HL-60 (cell line): ENCODE data around the gene STYX.

Source experiments
- CTCF ChIP-seq: IDR thresholded peaks from one replicate; pipeline ENCODE4 v1.5.1; 2011; ENCODE audit warnings: low read length, control low read depth, inconsistent platforms; ENCODE audit not compliant: insufficient read depth
- POLR2AphosphoS5 ChIP-seq: IDR thresholded peaks from 2 replicates; pipeline ENCODE4 v1.6.1; 2012; ENCODE audit warnings: low read depth

DNA sequence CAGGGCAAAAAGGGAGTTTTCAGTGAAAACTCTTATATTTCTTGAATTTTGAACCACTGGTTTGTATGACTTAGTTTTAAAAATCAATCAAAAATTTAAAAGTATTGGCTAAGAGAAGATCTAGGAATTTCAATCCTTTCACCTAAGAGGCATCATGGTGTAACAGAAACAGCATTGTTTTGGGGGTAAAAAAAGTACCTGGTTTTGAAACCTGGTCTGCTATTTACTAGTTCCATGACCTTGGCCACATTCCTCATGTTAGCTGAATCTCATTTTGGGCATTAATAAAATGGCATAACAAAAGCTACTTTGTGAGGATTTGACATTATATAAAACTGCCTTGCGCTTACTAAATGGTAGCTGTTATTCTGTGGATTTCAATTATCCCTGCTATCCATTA, 78.1 kb downstream of the STYX start:
- no peak for TF ChIP-seq CTCF
- no peak for TF ChIP-seq POLR2AphosphoS5
